Brain microvascular endothelial cell (primary cell): ENCODE results near the gene CPXM2.

Source experiments
- DNase-seq: peaks from one replicate; pipeline ENCODE4 v3.0.0-alpha.2; 2020
- H3K27ac ChIP-seq: fragments of 250-450 bp; sonication (Bioruptor Pico); 2 replicates; pipeline ENCODE4 v1.5.1; 2020; ENCODE audit warnings: mild to moderate bottlenecking, moderate library complexity
- H3K27me3 ChIP-seq: fragments of 250-450 bp; sonication (Bioruptor Pico); replicated peaks from 2 replicates; pipeline ENCODE4 v1.5.1; 2020; ENCODE audit warnings: mild to moderate bottlenecking
- H3K36me3 ChIP-seq: fragments of 250-450 bp; sonication (Bioruptor Pico); replicated peaks from 2 replicates; pipeline ENCODE4 v1.5.1; 2020; ENCODE audit warnings: mild to moderate bottlenecking
- H3K4me3 ChIP-seq: 2 replicates; pipeline ENCODE4 v1.5.1; 2011; ENCODE audit warnings: low read depth, mild to moderate bottlenecking, control low read depth, low read length, moderate library complexity
- CTCF ChIP-seq: IDR thresholded peaks from 2 replicates; pipeline ENCODE4 v1.5.1; 2011; ENCODE audit warnings: low read depth, mild to moderate bottlenecking, moderate library complexity, low read length, control low read depth, inconsistent platforms; ENCODE audit errors: missing control alignments
- in situ Hi-C: cut with HindIII; loops from 2 replicates; pipeline ENCODE4 v1.10.0; 2017; ENCODE audit warnings: low sequenced_read_pairs, low pct_ligation_motif_present

CPXM2 gene

DNA sequence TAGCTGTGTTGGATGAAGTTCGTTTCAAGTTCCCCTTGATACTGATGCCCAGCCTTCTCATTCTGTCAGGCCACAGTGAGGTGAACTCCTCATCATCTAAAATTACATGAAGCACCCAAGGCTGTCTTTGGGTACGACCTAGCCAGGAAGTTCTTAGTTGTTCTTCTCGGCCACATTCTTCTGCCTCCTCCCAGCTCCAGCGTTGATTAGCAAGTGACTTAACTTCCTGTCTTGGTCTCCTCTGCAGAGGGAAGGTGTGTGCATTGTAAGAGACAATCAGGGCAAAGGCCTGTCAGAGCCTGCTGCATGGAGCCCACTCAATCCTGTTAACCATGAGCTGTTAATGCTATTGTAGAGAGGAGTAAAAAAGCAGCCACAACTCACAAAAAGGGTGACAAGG is 43.2 kb upstream of the CPXM2 start:
- H3K4me3 ChIP-seq, result no peak overlapping the region
- no peaks in the 10 kb centered on the region for H3K36me3 ChIP-seq
- TF ChIP-seq CTCF, result no peak
- no peak overlapping the region for H3K27ac ChIP-seq
- no peak for DNase-seq
- in situ Hi-C loops, result no loop called here
- H3K27me3 ChIP-seq, result no peaks in the 10 kb centered on the region

- no peak overlapping the region for H3K4me3 ChIP-seq
- DNase-seq, result no peak
- H3K36me3 ChIP-seq, result no peaks in the 10 kb centered on the region
- TF ChIP-seq CTCF, result no peak
- H3K27ac ChIP-seq, result no peak overlapping the region
- H3K27me3 ChIP-seq, result no peaks in the 10 kb centered on the region
- in situ Hi-C loops, result no loop called here
Measured at GRCh38 chr10:123930340-123931001, 38.9 kb upstream of the CPXM2 start.

DNA sequence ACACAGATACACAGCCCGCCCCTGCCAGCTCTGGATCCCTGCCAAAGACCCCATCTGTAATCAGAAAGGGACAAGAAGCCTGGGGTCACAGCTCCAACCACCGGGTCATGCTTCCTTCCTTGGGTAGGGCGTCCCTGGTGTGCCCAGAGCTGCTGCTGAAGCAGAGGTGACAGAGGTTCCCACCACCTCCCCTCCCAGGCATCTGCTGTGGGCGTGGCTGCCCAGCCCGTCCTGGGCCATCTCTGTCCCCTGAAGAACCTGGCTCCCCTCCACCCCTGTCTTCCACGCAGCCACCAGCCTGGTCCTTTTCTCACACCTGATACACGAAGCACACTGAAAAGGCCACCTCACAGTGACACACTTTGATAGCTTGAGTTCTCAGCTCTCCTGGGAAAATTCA is 38.2 kb upstream of the CPXM2 start:
- in situ Hi-C loops, result no loop called here
- H3K27me3 ChIP-seq, result no peaks in the 10 kb centered on the region
- no peak for DNase-seq
- TF ChIP-seq CTCF, result no peak
- H3K36me3 ChIP-seq, result no peaks in the 10 kb centered on the region
- H3K4me3 ChIP-seq, result no peak overlapping the region
- no peak overlapping the region for H3K27ac ChIP-seq

DNA sequence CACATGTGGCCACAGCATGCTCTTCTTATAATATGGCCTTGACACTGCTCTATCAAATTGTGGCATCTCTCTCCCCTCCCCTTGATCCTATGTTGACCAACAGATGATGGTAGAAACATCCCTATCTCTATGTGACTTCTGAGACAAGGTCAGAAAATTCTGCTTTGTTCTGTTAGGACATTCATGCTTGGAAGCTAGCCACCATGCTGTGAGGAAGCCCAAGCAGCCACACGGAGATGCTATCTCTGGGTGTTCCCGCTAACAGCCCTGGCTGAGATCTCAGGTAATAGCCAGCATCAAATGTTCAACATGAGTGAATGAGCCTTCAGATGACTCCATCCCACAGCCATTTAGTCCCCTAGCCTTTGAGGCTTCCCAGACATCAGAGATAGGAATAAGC is 36.8 kb upstream of the CPXM2 start:
- H3K27me3 ChIP-seq, result no peaks in the 10 kb centered on the region
- no peak for DNase-seq
- H3K36me3 ChIP-seq, result no peaks in the 10 kb centered on the region
- in situ Hi-C loops, result no loop called here
- TF ChIP-seq CTCF, result no peak
- no peak overlapping the region for H3K27ac ChIP-seq
- H3K4me3 ChIP-seq, result no peak overlapping the region

GRCh38 chr10:123926401-123927264 is 35.0 kb upstream of the CPXM2 start:
- no peak for TF ChIP-seq CTCF
- DNase-seq, result peak; percentile 1
- Histone ChIP-seq H3K4me3 (no peak overlapping the region), H3K27me3 (no peaks in the 10 kb centered on the region), H3K27ac (no peak overlapping the region), H3K36me3 (no peaks in the 10 kb centered on the region)
- in situ Hi-C loops, result no loop called here
